ENCODE results near the gene UFD1. TPM values are rescaled to one million over a fixed set of nuclear protein-coding genes. Genes with fewer than 3 reads are reported as not detected.

UFD1 gene
- total and polyA plus RNA-seq, 9 of the 15 experiments (the other 6 are each of a cell fraction or from before 2014, with no cell fraction given) = 238 to 645 (median 363) TPM

DNA sequence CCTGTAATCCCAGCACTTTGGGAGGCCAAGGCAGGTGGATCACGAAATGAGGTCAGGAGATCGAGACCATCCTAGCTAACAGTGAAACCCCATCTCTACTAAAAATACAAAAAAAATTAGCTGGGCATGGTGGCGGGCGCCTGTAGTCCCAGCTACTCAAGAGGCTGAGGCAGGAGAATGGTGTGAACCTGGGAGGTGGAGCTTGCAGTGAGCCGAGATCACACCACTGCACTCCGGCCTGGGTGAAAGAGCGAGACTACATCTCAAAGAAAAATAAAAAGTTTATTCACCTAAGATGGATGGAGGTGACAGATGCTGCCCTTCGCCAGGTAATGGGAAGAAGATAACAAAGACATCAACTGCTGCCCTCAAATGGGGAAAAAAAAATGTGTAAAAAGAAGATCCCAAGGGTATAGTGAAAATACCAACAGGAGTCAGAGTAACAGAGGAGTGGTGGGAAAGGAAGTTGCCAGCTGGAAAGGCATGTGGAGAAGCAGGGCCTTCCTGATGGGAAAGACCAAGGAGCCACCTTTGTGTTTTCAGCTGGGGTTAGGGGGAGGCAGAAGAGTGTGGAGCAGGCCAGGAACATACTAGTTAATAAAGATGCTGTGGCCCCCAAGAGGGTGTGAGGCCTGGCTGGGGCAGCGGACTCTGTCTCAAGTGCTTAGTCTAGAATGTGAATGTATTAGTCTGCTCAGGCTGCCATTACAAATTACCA is 42.4 kb downstream of the UFD1 start (continued):
- TF ChIP-seq, protein P1, sequence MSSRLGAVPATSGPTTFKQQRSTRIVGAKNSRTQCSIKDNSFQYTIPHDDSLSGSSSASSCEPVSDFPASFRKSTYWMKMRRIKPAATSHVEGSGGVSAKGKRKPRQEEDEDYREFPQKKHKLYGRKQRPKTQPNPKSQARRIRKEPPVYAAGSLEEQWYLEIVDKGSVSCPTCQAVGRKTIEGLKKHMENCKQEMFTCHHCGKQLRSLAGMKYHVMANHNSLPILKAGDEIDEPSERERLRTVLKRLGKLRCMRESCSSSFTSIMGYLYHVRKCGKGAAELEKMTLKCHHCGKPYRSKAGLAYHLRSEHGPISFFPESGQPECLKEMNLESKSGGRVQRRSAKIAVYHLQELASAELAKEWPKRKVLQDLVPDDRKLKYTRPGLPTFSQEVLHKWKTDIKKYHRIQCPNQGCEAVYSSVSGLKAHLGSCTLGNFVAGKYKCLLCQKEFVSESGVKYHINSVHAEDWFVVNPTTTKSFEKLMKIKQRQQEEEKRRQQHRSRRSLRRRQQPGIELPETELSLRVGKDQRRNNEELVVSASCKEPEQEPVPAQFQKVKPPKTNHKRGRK (tag; IDR thresholded peaks at IDR 0.05) = peak; percentile 10; the same call in 1 of the 2 replicates
- TF ChIP-seq, protein P2, sequence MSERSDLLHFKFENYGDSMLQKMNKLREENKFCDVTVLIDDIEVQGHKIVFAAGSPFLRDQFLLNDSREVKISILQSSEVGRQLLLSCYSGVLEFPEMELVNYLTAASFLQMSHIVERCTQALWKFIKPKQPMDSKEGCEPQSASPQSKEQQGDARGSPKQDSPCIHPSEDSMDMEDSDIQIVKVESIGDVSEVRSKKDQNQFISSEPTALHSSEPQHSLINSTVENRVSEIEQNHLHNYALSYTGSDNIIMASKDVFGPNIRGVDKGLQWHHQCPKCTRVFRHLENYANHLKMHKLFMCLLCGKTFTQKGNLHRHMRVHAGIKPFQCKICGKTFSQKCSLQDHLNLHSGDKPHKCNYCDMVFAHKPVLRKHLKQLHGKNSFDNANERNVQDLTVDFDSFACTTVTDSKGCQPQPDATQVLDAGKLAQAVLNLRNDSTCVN (CRISPR knock-in tag; IDR thresholded peaks at IDR 0.05) = peak; percentile 75; the same call in 1 of the 2 replicates
- TF ChIP-seq POLR2G (IDR thresholded peaks at IDR 0.05; ENCODE audit: low read depth, low read length) (0 out of 2 replicates have a peak, but pooled peaks have one; percentile 13), OTX1 (CRISPR knock-in tag; IDR thresholded peaks at IDR 0.05) (0 out of 2 replicates have a peak, but pooled peaks have one; percentile 35), TEAD1 (CRISPR knock-in tag; IDR thresholded peaks at IDR 0.05) (0 out of 4 replicates have a peak, but pooled peaks of 1 of the 2 experiments have one; percentile 25), ELF4 (CRISPR knock-in tag; IDR thresholded peaks at IDR 0.05) (0 out of 2 replicates have a peak, but pooled peaks have one; percentile 9)
